GM10266 (cell line): ENCODE results near the gene HEATR5B.

Source experiments
- DNase-seq: peaks from one replicate; pipeline ENCODE4 v3.0.0; 2012; ENCODE audit errors: extremely low spot score
- TF ChIP-seq, protein P1 (sequence below): IDR thresholded peaks from 2 replicates; pipeline ENCODE4 v1.5.1; 2012; ENCODE audit warnings: mild to moderate bottlenecking, low read depth; ENCODE audit not compliant: control insufficient read depth, insufficient read depth; ENCODE audit errors: missing control alignments

Gene HEATR5B

DNA sequence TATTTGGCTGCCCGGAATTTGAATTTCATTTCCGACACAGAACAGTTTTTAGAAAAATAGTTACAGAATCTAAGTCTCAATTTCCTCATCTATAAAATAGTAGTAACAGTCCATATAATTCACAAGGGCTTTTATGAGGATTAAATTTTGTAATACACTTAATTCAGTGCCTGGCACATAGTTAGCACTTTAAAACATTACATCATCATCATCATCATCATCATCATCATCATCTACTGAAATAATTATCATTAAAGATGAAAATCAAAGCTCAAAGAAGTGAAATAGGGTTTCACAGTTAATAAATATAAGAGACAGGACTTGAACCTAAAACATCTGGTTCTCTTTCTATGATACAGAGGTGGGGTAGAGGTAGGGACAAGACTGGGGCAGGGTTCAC lies 13.2 kb downstream of the HEATR5B start:
- TF ChIP-seq, protein P1, sequence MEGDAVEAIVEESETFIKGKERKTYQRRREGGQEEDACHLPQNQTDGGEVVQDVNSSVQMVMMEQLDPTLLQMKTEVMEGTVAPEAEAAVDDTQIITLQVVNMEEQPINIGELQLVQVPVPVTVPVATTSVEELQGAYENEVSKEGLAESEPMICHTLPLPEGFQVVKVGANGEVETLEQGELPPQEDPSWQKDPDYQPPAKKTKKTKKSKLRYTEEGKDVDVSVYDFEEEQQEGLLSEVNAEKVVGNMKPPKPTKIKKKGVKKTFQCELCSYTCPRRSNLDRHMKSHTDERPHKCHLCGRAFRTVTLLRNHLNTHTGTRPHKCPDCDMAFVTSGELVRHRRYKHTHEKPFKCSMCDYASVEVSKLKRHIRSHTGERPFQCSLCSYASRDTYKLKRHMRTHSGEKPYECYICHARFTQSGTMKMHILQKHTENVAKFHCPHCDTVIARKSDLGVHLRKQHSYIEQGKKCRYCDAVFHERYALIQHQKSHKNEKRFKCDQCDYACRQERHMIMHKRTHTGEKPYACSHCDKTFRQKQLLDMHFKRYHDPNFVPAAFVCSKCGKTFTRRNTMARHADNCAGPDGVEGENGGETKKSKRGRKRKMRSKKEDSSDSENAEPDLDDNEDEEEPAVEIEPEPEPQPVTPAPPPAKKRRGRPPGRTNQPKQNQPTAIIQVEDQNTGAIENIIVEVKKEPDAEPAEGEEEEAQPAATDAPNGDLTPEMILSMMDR = no peak
- no peak for DNase-seq

GRCh38 chr2:37068686-37069085 lies 15.5 kb downstream of the HEATR5B start:
- DNase-seq = no peak
- TF ChIP-seq, protein P1 = no peak

DNA sequence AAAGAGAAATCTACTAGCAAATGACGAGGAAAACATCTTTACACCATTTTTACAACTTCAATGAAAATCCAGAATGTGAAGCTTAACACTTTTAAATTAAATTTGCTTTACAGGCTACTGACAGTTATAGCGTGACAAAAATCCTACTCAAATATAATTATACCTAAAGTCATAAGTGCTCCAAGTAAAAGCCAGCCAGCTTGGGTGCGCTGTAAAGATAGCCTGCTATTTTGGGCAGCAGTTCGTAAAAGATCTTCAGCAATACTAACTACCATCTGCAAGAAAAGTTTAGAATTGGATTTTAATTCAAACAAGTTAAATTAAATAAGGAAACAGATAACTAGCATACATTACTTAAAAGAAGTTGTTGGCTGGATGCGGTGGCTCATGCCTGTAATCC lies 22.4 kb downstream of the HEATR5B start:
- DNase-seq = no peak

DNA sequence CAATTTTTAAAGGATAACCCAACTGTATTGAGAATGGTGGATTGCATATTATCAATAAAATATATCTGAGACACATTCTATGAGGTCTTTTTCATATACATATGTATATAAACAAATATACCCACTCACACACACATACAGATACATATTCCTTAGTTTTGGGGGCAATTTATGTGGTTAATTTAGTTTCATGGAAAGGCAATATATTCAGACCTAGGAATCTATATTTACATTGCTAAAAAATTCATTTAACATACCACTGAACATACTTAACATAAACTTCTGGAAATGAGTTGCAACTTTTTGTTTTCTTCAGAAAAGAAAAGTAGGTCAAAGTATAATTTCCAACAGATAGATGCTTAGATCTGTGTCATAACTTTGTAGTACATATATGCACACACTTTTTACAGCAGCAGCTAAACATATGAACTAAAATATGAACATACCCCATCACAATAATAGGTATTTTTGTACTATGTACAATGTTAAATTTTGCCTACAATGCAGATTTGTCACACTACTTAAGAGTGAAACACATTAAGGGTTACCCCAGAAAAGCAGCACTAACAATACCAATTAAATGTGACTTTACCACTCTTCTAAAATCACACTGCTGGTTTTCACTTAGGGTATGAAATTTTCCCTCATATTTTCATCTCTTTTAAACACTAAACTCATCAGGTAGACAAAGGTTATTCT lies 23.0 kb downstream of the HEATR5B start:
- DNase-seq = no peak
- TF ChIP-seq, protein P1 = no peak

More for the DNA sequence above, 22.4 kb downstream of the HEATR5B start:
- TF ChIP-seq, protein P1 = no peak

DNA sequence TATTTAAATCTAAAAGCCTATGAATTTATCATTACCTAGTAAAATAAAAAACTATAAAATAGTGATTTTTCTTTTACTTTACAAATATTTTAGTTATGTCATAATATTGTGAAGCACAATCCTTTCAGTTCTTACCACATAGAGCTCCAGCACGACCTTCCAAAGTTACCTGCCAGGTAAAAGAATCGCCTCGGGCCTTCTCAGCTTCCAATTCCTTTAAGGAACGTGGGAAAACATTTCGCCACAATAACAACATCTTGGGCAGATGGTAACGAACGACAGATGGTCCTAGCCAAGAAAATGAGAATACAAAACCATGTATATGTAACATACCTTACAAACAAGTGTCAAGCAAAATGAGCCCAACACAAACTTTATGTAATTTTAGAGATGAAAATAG lies 23.7 kb downstream of the HEATR5B start:
- TF ChIP-seq, protein P1 = no peak
- no peak for DNase-seq

GRCh38 chr2:37059841-37060240 lies 24.3 kb downstream of the HEATR5B start:
- TF ChIP-seq, protein P1 = no peak
- no peak for DNase-seq

DNA sequence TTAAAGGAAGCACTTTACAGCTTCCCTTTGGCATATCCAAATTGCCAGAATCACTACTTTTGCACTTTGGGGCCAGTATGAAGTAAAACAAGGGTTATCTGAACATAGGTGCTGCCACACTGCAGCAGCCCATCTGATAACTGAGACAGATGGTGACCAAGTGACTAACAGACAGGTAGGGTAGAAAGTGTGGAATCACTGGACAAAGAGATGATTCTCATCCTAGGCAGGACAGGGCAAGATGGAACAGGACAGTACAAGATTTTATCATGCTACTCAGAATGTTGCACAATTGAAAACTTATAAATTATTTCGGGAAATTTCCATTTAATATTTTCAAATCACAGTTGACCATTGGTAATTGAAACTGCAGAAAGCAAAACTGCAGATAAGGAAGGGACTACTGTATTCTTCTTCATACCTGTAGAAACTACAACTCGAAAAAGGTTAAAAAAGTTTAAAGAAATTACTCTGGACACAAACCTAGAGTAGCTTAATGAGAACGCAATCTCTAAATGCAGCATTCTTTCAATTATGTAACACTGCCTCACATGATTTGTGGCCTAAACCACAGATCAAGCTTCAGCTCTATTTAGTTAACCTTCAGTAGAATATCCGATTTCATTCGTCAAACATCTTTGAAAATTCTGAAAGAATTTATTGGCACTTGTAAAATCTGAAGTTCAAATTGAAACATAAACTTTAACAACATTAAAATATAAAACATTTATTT lies 31.4 kb downstream of the HEATR5B start:
- TF ChIP-seq, protein P1 = no peak
- no peak for DNase-seq
